OCI-LY3 (cell line): ENCODE measurements around the gene OLIG2.

Experiments used
- CTCF ChIP-seq: fragments of 200-600, 300-600 bp; sonication (generic); IDR thresholded peaks from 2 replicates; pipeline ENCODE4 v1.5.1; 2014; ENCODE audit warnings: antibody characterized with exemption, low read length, low read depth
- EZH2phosphoT487 ChIP-seq: fragments of 200-600 bp; shearing (Covaris generic); IDR thresholded peaks from 2 replicates; pipeline ENCODE4 v1.6.1; 2018; ENCODE audit warnings: antibody characterized with exemption, mixed run types, low read depth

GRCh38 chr21:33047231-33047630, 21.5 kb downstream of the OLIG2 start:
- TF ChIP-seq CTCF (no peak), EZH2phosphoT487 (no peak)
